HUES64 (cell line): ENCODE measurements around the gene C15orf62.
A peak's percentile ranks its signal among the peaks of the same experiment; 100 is the strongest.

Experiments
- H3K27ac ChIP-seq: 2 replicates; pipeline ENCODE4 v1.7.0; 2013; ENCODE audit warnings: low read depth, low read length, inconsistent platforms
- H3K27me3 ChIP-seq: 2 replicates; pipeline ENCODE4 v1.6.1; 2013; ENCODE audit warnings: mild to moderate bottlenecking, low read length; ENCODE audit not compliant: insufficient read depth
- H3K36me3 ChIP-seq: 2 replicates; pipeline ENCODE4 v1.6.1; 2013; ENCODE audit warnings: mild to moderate bottlenecking, low read length; ENCODE audit not compliant: insufficient read depth
- H3K4me1 ChIP-seq: 2 replicates; pipeline ENCODE4 v1.6.1; 2013; ENCODE audit warnings: mild to moderate bottlenecking, low read length, moderate library complexity; ENCODE audit not compliant: insufficient read depth
- H3K4me3 ChIP-seq: 2 replicates; pipeline ENCODE4 v1.5.1; 2013; ENCODE audit warnings: mild to moderate bottlenecking, low read length, moderate library complexity
- H3K9ac ChIP-seq: 2 replicates; pipeline ENCODE4 v1.6.1; 2013; ENCODE audit warnings: mild to moderate bottlenecking, low read depth, low read length
- H3K9me3 ChIP-seq: 2 replicates; pipeline ENCODE4 v1.6.1; 2013; ENCODE audit warnings: low read depth, low read length; ENCODE audit not compliant: insufficient read depth
- WGBS: fragments of 150-250, 120-280 bp; methylation state at CpG from one replicate; pipeline ENCODE4 v1.1.7; 2013; ENCODE audit warnings: missing lambda C conversion rate; 5-methylcytosine and 5-hydroxymethylcytosine counted together

Gene C15orf62

DNA sequence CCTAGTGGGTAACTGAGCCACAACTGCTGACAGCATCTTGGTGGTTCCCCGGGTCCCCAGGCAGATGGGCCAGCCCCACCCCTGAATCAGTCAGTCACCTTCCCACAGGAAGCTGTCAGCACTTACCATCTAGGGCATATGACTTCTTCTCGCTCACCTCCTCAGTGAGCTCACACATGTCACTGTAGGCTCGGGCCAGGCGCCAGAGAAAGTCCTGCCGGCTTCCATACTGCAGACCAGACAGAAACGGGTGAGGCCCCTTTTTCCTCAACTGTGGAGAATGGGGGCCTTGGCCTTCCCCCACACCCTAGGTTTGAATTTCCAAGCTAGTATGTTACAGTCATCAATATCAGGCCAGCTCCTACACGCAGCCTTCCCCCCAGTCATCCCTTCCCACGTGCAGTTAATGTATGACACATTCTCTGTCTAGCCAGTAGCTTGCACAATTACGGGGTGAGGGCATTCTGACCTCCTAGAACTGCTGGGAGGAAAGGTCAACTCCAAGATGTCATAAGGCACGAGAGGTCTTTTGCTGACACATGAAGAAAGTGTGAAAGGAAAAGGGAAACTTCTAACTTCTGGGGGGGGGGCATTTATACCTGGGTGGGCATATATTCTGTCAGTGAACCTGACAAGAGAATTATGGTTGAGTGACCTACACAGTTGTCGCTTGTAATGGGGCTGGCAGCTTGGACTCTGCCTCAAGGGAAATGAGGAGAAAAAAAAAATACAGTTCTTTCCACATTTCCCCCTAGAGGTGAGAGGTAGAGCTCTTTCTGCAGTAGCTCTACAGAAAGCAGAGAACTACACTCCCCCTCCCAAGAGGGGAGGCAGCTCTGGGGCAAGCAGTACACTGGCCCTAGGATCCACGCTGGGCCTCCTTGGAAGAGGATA, 25.6 kb upstream of the C15orf62 start:
- Histone ChIP-seq H3K27ac (no peak overlapping the region), H3K4me1 (peaks cover 6% of the 10 kb centered on the region), H3K27me3 (no peaks in the 10 kb centered on the region), H3K4me3 (no peak overlapping the region), H3K9me3 (no peaks in the 10 kb centered on the region), H3K36me3 (peaks cover 37% of the 10 kb centered on the region), H3K9ac (no peak overlapping the region)
- 92% methylated on average over 12 of the region's 12 CpGs for WGBS

DNA sequence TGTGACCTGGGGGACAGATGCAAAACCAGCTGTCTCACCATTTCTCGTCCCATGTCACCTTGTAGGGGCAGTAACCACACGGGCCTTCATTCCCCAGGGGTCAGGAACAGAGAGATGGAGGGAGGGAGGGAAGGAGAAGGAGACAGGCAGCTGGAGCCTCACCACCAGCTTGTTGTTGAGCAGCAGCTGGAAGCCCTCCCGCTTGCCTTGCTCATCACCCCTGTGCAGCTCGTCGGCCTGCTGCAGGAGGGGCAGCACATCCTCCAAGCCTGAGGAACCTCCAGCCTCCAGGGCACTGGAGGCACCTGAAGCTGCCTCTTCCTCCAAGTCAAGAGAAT, 25.0 kb upstream of the C15orf62 start:
- no peaks in the 10 kb centered on the region for H3K4me1 ChIP-seq
- no peaks in the 10 kb centered on the region for H3K9me3 ChIP-seq
- no peak overlapping the region for H3K27ac ChIP-seq
- H3K4me3 ChIP-seq = no peak overlapping the region
- H3K9ac ChIP-seq = no peak overlapping the region
- H3K27me3 ChIP-seq = no peaks in the 10 kb centered on the region
- H3K36me3 ChIP-seq = peaks cover 40% of the 10 kb centered on the region
- WGBS = 85% methylated on average over 5 of the region's 5 CpGs

DNA sequence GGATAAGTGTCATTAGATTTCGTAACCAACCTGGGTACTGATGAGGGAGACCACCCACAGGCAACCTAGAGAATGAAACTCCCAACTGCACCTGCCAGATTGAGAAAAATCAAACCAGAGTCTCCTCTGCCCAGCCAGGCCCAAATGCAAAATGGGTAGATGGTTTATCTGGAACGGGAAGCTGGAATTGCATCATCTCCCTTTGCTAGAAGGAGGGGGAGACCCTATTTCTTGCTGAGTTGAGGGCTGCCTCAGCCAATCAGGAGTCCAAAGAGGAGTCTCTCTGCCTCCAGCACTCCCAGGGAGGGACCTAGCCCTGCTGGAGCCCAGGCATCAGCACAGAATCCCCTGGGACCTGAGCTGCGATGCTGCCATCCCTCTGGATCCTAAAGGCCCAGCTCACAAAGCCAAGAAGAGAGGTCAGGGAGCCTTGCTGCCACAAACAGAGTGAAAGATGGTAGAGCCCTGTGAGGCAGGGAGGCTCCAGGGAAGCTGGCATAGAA, 22.8 kb upstream of the C15orf62 start:
- Histone ChIP-seq H3K9ac (no peak overlapping the region), H3K4me1 (no peaks in the 10 kb centered on the region), H3K4me3 (no peak overlapping the region), H3K9me3 (no peaks in the 10 kb centered on the region), H3K27ac (no peak overlapping the region), H3K27me3 (no peaks in the 10 kb centered on the region), H3K36me3 (peaks cover 51% of the 10 kb centered on the region)
- 83% methylated on average over 3 of the region's 3 CpGs for WGBS

DNA sequence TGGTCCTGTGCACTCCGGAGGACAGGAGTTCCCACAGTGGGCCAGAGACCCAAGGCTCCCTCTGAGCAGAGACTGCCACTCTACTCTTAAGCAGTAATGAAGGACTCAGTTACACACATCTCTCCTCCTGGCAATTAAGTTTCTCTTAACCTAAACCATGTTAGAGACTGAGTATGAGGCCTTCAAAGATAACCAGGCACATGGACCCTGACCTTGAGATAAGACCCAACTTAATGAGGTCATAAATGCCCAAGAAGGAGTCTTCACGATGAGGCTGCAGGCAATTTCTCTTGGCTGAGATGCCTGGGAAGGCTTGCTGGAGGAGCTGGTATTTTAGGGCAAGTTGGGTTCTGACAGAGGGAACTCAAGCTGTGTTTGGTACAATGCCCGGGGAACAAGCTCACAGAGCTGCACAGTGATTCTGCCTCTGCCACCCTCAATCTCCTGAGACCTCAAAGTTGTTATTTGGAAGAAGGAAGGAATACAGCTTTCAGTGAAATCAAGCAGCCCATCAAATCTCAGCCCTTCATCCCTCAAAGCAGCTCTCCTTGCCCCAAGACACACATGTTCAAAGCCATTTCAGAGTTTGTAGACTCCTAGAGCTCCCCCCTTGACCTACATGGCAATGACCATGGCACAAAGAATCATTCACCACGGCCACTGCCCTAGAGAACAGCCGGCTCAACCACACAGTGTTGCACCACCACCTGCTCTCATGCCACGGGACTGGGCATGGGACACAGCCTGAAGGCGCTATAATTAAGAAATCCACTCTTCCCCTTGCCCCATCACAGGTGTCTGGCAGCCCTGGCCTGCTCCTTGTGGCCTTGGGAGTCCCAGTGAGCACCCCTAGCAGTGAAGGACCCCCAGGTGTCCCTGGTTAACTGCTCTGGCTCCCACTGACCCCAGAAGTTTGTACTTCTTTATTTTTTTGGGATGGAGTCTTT, 21.8 kb upstream of the C15orf62 start:
- Histone ChIP-seq H3K9me3 (no peaks in the 10 kb centered on the region), H3K9ac (no peak overlapping the region), H3K27ac (no peak overlapping the region), H3K36me3 (peaks cover 45% of the 10 kb centered on the region), H3K4me1 (no peaks in the 10 kb centered on the region), H3K4me3 (no peak overlapping the region), H3K27me3 (no peaks in the 10 kb centered on the region)
- WGBS = 90% methylated on average over 7 of the region's 7 CpGs

DNA sequence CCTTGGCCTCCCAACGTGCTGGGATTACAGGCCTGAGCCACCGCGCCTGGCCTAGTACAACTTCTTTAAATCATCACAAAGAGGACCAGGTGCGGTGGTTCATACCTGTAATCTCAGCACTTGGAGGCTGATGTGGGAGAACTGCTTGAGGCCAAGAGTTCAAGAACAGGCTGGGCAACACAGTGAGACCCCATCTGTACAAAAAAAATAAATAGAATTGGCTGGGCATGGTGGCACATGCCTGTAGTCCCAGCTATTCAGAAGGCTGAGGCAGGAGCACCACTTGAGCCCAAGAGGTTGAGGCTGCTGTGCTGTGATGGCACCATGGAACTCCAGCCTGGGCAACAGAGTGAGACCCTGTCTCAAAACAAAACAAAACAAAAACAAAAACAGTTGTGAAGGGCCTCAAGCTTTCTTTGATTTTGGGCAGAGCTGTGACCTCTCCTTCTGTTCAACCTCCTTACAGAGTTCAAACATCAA, 20.6 kb upstream of the C15orf62 start:
- H3K36me3 ChIP-seq = peaks cover 34% of the 10 kb centered on the region
- H3K27me3 ChIP-seq = no peaks in the 10 kb centered on the region
- H3K4me1 ChIP-seq = no peaks in the 10 kb centered on the region

DNA sequence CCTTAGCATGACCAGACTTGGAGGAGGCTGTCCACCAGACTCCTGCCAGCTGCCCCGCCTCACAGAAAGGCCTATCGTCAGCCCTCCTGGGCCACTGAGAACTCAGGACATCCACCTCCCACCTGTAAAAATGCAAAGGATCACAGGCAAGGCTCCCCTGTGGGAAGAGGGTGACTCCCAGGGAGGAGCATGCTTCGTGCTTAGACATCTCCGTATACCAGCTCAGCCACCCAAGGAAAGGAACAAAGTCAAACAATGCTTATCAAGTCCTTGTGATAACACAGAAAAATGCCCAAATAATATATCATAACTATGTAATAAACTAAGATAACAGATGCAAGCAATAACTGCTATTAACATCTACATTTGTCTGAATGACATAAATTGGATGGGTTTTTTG, 18.9 kb upstream of the C15orf62 start:
- peaks cover 25% of the 10 kb centered on the region for H3K36me3 ChIP-seq
- H3K4me1 ChIP-seq = peaks cover 6% of the 10 kb centered on the region
- H3K27me3 ChIP-seq = no peaks in the 10 kb centered on the region
- WGBS = 93% methylated on average over 4 of the region's 4 CpGs
- H3K27ac ChIP-seq = no peak overlapping the region
- no peak overlapping the region for H3K4me3 ChIP-seq
- H3K9ac ChIP-seq = no peak overlapping the region
- H3K9me3 ChIP-seq = no peaks in the 10 kb centered on the region

More for the DNA sequence above, 20.6 kb upstream of the C15orf62 start:
- no peak overlapping the region for H3K9ac ChIP-seq
- H3K27ac ChIP-seq = no peak overlapping the region
- no peak overlapping the region for H3K4me3 ChIP-seq
- 99% methylated on average over 4 of the region's 4 CpGs for WGBS
- no peaks in the 10 kb centered on the region for H3K9me3 ChIP-seq

DNA sequence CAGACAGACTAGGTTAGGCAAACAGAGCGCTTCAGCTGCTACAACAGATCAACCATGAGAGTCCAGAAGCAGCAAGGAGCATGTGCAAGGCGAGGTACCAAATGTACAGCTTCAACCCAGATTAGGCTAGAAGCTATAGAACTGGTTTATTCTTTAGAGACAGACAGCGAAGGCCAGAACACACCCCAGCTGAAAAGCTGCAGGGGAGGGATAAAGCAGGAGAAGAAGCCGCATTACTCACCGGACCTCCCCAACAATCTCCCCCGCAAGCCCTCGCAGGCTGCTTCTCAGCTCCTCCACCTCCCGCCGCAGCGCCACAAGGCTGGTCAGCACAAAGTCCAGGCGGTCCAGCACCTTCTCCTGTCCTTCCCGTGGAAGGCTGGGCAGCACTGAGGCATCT, 18.0 kb upstream of the C15orf62 start:
- Histone ChIP-seq H3K9me3 (no peaks in the 10 kb centered on the region), H3K27ac (no peak overlapping the region), H3K36me3 (peaks cover 25% of the 10 kb centered on the region), H3K9ac (no peak overlapping the region), H3K4me3 (no peak overlapping the region), H3K27me3 (no peaks in the 10 kb centered on the region), H3K4me1 (peaks cover 6% of the 10 kb centered on the region)
- 96% methylated on average over 12 of the region's 12 CpGs for WGBS

DNA sequence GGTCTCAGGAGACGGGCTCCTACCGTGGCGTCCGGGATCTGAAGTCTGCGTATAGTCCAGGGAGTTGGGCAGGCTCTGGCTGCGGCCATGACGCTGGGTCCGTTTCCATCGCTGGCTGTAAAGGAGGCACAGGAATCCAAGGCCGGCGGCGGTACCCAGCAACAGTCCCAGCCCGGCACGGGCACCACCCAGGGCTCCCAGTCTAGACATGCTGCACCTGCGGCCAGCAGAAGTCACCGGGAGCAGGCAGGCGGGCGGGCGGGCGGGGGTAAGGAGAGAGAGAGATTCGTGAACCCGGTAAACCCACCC, 15.3 kb upstream of the C15orf62 start:
- Histone ChIP-seq H3K9ac (peak overlapping the region; percentile 68), H3K9me3 (no peaks in the 10 kb centered on the region), H3K27me3 (no peaks in the 10 kb centered on the region), H3K4me3 (peak overlapping the region; percentile 88), H3K27ac (no peak overlapping the region), H3K36me3 (peaks cover 22% of the 10 kb centered on the region), H3K4me1 (peaks cover 6% of the 10 kb centered on the region)
- 3% methylated on average over 22 of the region's 22 CpGs for WGBS

DNA sequence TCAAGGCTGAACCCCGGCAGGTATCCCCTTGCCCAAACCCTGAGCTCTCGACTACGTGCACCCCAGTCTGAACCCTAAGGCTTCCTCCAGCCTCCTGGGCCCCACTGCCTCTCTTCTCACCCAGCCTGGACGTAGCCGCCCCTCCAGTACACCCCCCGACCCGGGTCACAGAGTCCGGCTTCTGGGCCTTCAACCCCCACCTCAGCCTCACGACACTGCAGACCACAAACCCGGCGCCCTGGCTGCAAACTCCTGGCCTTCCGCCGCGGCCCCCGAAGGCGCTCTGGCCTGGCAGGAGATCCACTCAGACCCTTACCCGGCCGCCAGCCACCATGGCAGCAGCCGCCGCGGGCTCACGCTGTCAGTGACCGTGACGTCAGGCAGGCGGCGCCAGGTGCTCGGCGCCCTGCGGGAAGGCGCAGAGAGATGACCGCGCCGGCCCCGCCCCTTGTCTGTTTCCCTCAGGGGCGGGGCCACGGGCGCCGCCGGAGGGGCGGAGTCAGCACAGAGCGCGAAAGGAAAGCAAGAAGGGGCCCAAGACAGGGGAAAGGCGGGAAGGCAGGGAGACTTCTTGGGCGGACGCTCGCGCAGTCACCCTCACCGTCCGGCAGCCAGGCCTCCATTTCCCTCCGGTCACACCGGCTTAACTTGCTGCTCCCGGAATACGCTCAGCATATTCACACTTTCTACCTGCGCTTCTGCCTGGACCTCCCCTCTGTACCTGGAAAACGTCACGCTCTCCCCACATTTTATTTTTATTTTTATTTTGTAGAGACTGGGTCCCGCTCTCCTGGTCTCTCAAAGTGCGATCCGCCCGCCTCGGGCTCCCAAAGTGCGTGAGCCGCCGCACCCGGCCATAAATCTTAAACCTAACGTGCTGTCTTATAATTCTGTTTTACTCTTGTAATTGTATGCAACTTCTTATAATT, 14.6 kb upstream of the C15orf62 start, which contains the start of gene RMDN3:
RMDN3 (minus strand) TSS at position 372 of the 929 bp plus-strand sequence. CDS start 471 bp downstream, outside the sequence.
- Histone ChIP-seq H3K9me3 (no peaks in the 10 kb centered on the region), H3K4me3 (peak within 1 kb of the TSS; percentile 88), H3K27ac (peak within 1 kb of the TSS; percentile 95), H3K36me3 (peaks cover 18% of the 10 kb centered on the region), H3K9ac (peak within 1 kb of the TSS; percentile 98), H3K4me1 (peaks cover 6% of the 10 kb centered on the region), H3K27me3 (no peaks in the 10 kb centered on the region)
- WGBS = 6% methylated on average over 65 of the region's 66 CpGs

DNA sequence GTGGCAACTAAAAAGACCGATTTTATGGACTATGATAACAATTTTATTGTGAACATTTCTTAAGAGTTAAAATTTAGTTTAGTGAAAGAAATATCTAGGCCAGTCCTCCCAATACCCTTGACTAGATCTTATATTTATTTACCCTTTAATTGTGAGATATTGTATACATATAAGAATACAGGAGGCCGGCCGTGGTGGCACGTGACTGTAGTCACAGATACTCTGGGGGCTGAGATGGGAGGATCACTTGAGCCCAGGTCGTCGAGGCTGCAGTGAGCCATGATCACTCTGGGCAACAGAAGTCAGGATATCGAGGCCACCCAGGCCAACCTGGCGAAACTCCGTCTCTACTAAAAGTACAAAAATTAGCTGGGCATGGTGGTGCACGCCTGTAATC, 14.0 kb upstream of the C15orf62 start:
- peak overlapping the region; percentile 95 for H3K27ac ChIP-seq
- no peaks in the 10 kb centered on the region for H3K9me3 ChIP-seq
- H3K4me3 ChIP-seq = peak overlapping the region; percentile 88
- H3K27me3 ChIP-seq = no peaks in the 10 kb centered on the region
- WGBS = 89% methylated on average over 9 of the region's 10 CpGs
- H3K4me1 ChIP-seq = peaks cover 6% of the 10 kb centered on the region
- H3K9ac ChIP-seq = peak overlapping the region; percentile 98
- H3K36me3 ChIP-seq = peaks cover 13% of the 10 kb centered on the region
